GM23248 (cell line): Measurements from ENCODE around the gene EFNA2. TPM values are rescaled to one million over a fixed set of nuclear protein-coding genes. Genes with fewer than 3 reads are reported as not detected.

ENCODE experiments used
- DNase-seq: peaks from one replicate; pipeline ENCODE4 v3.0.0-alpha.2; 2015
- H2AFZ ChIP-seq: fragments of 200-600 bp; sonication (generic); 2 replicates; pipeline ENCODE4 v1.6.1; 2016; ENCODE audit warnings: antibody characterized with exemption
- H3F3A ChIP-seq: fragments of 200-600 bp; sonication (generic); 2 replicates; pipeline ENCODE4 v1.6.1; 2016; ENCODE audit warnings: mild to moderate bottlenecking, antibody characterized with exemption, mixed run types; ENCODE audit not compliant: insufficient read depth
- H3K27ac ChIP-seq: fragments of 200-600 bp; sonication (generic); 2 replicates; pipeline ENCODE4 v1.5.1; 2016; ENCODE audit warnings: mild to moderate bottlenecking
- H3K27me3 ChIP-seq: fragments of 200-600 bp; sonication (generic); replicated peaks from 2 replicates; pipeline ENCODE4 v1.6.1; 2016; ENCODE audit warnings: mild to moderate bottlenecking; ENCODE audit not compliant: insufficient read depth
- H3K36me3 ChIP-seq: fragments of 200-600 bp; sonication (generic); 2 replicates; pipeline ENCODE4 v1.6.1; 2016; ENCODE audit warnings: low read depth, mild to moderate bottlenecking
- H3K4me1 ChIP-seq: fragments of 200-600 bp; sonication (generic); 2 replicates; pipeline ENCODE4 v1.6.1; 2016; ENCODE audit warnings: mild to moderate bottlenecking; ENCODE audit not compliant: insufficient read depth
- H3K4me2 ChIP-seq: fragments of 200-600 bp; sonication (generic); one replicate; pipeline ENCODE4 v1.6.1; 2016; ENCODE audit warnings: mild to moderate bottlenecking; ENCODE audit not compliant: unreplicated experiment
- H3K4me3 ChIP-seq: fragments of 200-600 bp; sonication (generic); 2 replicates; pipeline ENCODE4 v1.5.1; 2016; ENCODE audit warnings: mild to moderate bottlenecking
- H3K79me2 ChIP-seq: fragments of 200-600 bp; sonication (generic); 2 replicates; pipeline ENCODE4 v1.6.1; 2016; ENCODE audit warnings: mild to moderate bottlenecking; ENCODE audit not compliant: insufficient read depth
- H3K9ac ChIP-seq: fragments of 200-600 bp; sonication (generic); 2 replicates; pipeline ENCODE4 v1.6.1; 2016; ENCODE audit warnings: mild to moderate bottlenecking
- H3K9me2 ChIP-seq: fragments of 200-600 bp; sonication (generic); 2 replicates; pipeline ENCODE4 v1.6.1; 2016; ENCODE audit warnings: mixed run types, mild to moderate bottlenecking, moderate library complexity; ENCODE audit not compliant: insufficient read depth
- H3K9me3 ChIP-seq: fragments of 200-600 bp; sonication (generic); one replicate; pipeline ENCODE4 v1.6.1; 2017; ENCODE audit warnings: low read depth
- H4K20me1 ChIP-seq: fragments of 200-600 bp; sonication (generic); 2 replicates; pipeline ENCODE4 v1.6.0; 2016; ENCODE audit not compliant: insufficient read depth
- EZH2 ChIP-seq: fragments of 200-600 bp; sonication (generic); IDR thresholded peaks from 2 replicates; pipeline ENCODE4 v1.6.1; 2018; ENCODE audit warnings: antibody characterized with exemption, mild to moderate bottlenecking; ENCODE audit not compliant: insufficient read depth, poor library complexity, severe bottlenecking
- EZH2phosphoT487 ChIP-seq: fragments of 200-600 bp; sonication (generic); IDR thresholded peaks from 2 replicates; pipeline ENCODE4 v1.6.1; 2018; ENCODE audit warnings: antibody characterized with exemption, moderate library complexity, mild to moderate bottlenecking, low read depth; ENCODE audit not compliant: insufficient read depth
- WGBS, 2 experiments: methylation state at CpG; one replicate each; pipeline ENCODE4 v1.1.6; 2015 to 2017; ENCODE audit warnings: low lambda C conversion rate in 2 of 2, low coverage in 1 of 2; ENCODE audit errors: missing lambda C conversion rate in 2 of 2; 5-methylcytosine and 5-hydroxymethylcytosine counted together
- in situ Hi-C: fragments of 300-500 bp; cut with MboI; formaldehyde crosslinking; loops from 2 replicates; pipeline ENCODE4 v1.15.0; 2020
- polyA plus RNA-seq: library from polyadenylated mRNA; unstranded; fragments of >200 nt; fragmentation: Nextera tagmentation; extraction: Ambion mirVana; gene quantifications from 2 replicates; pipeline ENCODE4 v1.2.1, GENCODE V29; 2016
- total RNA-seq: library from RNA; depleted of rRNA; stranded (reverse); fragments of >200 nt; shearing (Covaris generic); gene quantifications from 2 replicates; pipeline ENCODE4 v1.2.3, GENCODE V29; 2014

Gene EFNA2
- total and polyA plus RNA-seq, 2 experiments from 2014 or later = not detected

GRCh38 chr19:1269065-1269477 lies 16.6 kb upstream of the EFNA2 start, which contains the start of gene CIRBP:
TSS of gene CIRBP (plus strand) at chr19:1269332. CDS start at chr19:1270934, 1,602 bp downstream.
- Histone ChIP-seq H3K27ac (peak within 1 kb of the TSS; percentile 97), H3K4me3 (peak within 1 kb of the TSS; percentile 84), H3K4me1 (peaks cover 40% of the 10 kb centered on the region), H2AFZ (no peak within 1 kb of the TSS), H3K9me2 (no peaks in the 10 kb centered on the region), H4K20me1 (no peaks in the 10 kb centered on the region), H3F3A (peaks cover 32% of the 10 kb centered on the region), H3K36me3 (peaks cover 31% of the 10 kb centered on the region; the same call in 1 of the 2 replicates), H3K9ac (peak within 1 kb of the TSS; percentile 97), H3K79me2 (peaks cover 58% of the 10 kb centered on the region), H3K27me3 (no peaks in the 10 kb centered on the region), H3K4me2 (peak within 1 kb of the TSS; percentile 95), H3K9me3 (no peaks in the 10 kb centered on the region)
- TF ChIP-seq EZH2phosphoT487 (no peak), EZH2 (no peak)
- 0 to 1% methylated on average over 35 to 37 of the region's 50 CpGs for WGBS, 2 experiments
- in situ Hi-C loops = no loop called here
- DNase-seq = peak; percentile 100

- peaks cover 34% of the 10 kb centered on the region; the same call in 1 of the 2 replicates for H3K36me3 ChIP-seq
- TF ChIP-seq EZH2phosphoT487 = no peak
- no peak for TF ChIP-seq EZH2
- peaks cover 60% of the 10 kb centered on the region for H3K79me2 ChIP-seq
- H3K27me3 ChIP-seq = no peaks in the 10 kb centered on the region
- H3K4me3 ChIP-seq = peak overlapping the region; percentile 84
- H3K9me3 ChIP-seq = no peaks in the 10 kb centered on the region
- H4K20me1 ChIP-seq = no peaks in the 10 kb centered on the region
- H3K9ac ChIP-seq = peak overlapping the region; percentile 97
- WGBS, 2 experiments = 0 to 1% methylated on average over 28 to 63 of the region's 64 CpGs
- peaks cover 40% of the 10 kb centered on the region for H3K4me1 ChIP-seq
- no peaks in the 10 kb centered on the region for H3K9me2 ChIP-seq
- H2AFZ ChIP-seq = no peak overlapping the region
- in situ Hi-C loops = no loop called here
- H3K27ac ChIP-seq = peak overlapping the region; percentile 97
- peak; percentile 96 for DNase-seq
- H3K4me2 ChIP-seq = peak overlapping the region; percentile 95
- peaks cover 32% of the 10 kb centered on the region for H3F3A ChIP-seq
Observed at GRCh38 chr19:1269478-1270212, 16.0 kb upstream of the EFNA2 start.

- H3K4me1 ChIP-seq = peaks cover 36% of the 10 kb centered on the region
- H3K27me3 ChIP-seq = no peaks in the 10 kb centered on the region
- peaks cover 34% of the 10 kb centered on the region; the same call in 1 of the 2 replicates for H3K36me3 ChIP-seq
- peak overlapping the region; percentile 95 for H3K4me2 ChIP-seq
- peaks cover 60% of the 10 kb centered on the region for H3K79me2 ChIP-seq
- peak overlapping the region; percentile 97 for H3K27ac ChIP-seq
- peak; percentile 60 for DNase-seq
- H3F3A ChIP-seq = peaks cover 32% of the 10 kb centered on the region
- peak overlapping the region; percentile 84 for H3K4me3 ChIP-seq
- no peaks in the 10 kb centered on the region for H4K20me1 ChIP-seq
- no peaks in the 10 kb centered on the region for H3K9me2 ChIP-seq
- H2AFZ ChIP-seq = no peak overlapping the region
- TF ChIP-seq EZH2phosphoT487 (no peak), EZH2 (no peak)
- WGBS, 2 experiments = 6 to 14% methylated on average over 8 of the region's 8 CpGs
- no peaks in the 10 kb centered on the region for H3K9me3 ChIP-seq
- peak overlapping the region; percentile 97 for H3K9ac ChIP-seq
- in situ Hi-C loops = no loop called here
Observed at GRCh38 chr19:1270213-1270853, 15.3 kb upstream of the EFNA2 start.

GRCh38 chr19:1270854-1271527 lies 14.7 kb upstream of the EFNA2 start:
- TF ChIP-seq EZH2 (no peak), EZH2phosphoT487 (no peak)
- Histone ChIP-seq H3K9ac (peak overlapping the region; percentile 97), H3K4me1 (peaks cover 34% of the 10 kb centered on the region), H4K20me1 (no peaks in the 10 kb centered on the region), H3K27me3 (no peaks in the 10 kb centered on the region), H3K27ac (peak overlapping the region; percentile 97), H3K4me2 (peak overlapping the region; percentile 95), H3K9me2 (no peaks in the 10 kb centered on the region), H3K36me3 (peaks cover 34% of the 10 kb centered on the region; the same call in 1 of the 2 replicates), H3F3A (peaks cover 32% of the 10 kb centered on the region), H2AFZ (no peak overlapping the region), H3K9me3 (no peaks in the 10 kb centered on the region), H3K79me2 (peaks cover 62% of the 10 kb centered on the region), H3K4me3 (peak overlapping the region; percentile 84)
- no peak for DNase-seq
- in situ Hi-C loops = no loop called here
- 52 to 54% methylated on average over 25 to 26 of the region's 26 CpGs for WGBS, 2 experiments
